SK-MEL-5 (cell line): ENCODE results near the gene SEC16B. TPM values are rescaled to one million over a fixed set of nuclear protein-coding genes. Genes with fewer than 3 reads are reported as not detected.

ENCODE experiments used
- DNase-seq: peaks from one replicate; pipeline ENCODE4 v3.0.0-alpha.2; 2016; ENCODE audit warnings: low read depth, low spot score
- in situ Hi-C: cut with HindIII; loops from 2 replicates; pipeline ENCODE4 v1.10.0; 2016; ENCODE audit warnings: low sequenced_read_pairs, high pct_unique_total_duplicates, low pct_unique_long_range_greater_than_20kb
- total RNA-seq: library from RNA; depleted of rRNA; stranded (reverse); fragments of >200 nt; shearing (Covaris generic); gene quantifications from 2 replicates; pipeline ENCODE4 v1.2.3, GENCODE V29; 2014

SEC16B gene
- total RNA-seq, 1 experiment from 2014 or later: 0.32 TPM

GRCh38 chr1:177983077-177983476 is 13.2 kb upstream of the SEC16B start:
- in situ Hi-C loops: no loop called here
- no peak for DNase-seq

DNA sequence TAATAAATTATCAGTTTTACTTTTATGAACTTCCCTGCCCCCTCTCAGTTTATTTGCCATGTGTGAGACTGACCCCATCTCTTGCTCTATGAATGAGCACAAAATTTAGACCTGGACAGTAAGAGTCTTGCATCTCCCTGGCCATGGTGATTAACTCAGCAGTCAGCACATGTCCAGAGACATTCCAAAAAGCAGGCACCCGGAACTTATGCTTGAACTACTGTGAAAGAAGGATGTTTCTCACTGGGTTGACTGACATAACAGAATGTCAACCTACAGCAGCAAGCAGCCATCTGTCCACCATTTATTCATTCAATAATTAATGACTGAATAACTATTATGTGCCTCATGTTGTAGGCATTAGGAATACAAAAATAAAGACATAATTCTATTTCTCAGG is 11.3 kb upstream of the SEC16B start:
- no peak for DNase-seq
- in situ Hi-C loops: no loop called here

GRCh38 chr1:177979272-177979671 is 9.4 kb upstream of the SEC16B start:
- DNase-seq: no peak
- in situ Hi-C loops: no loop called here

DNA sequence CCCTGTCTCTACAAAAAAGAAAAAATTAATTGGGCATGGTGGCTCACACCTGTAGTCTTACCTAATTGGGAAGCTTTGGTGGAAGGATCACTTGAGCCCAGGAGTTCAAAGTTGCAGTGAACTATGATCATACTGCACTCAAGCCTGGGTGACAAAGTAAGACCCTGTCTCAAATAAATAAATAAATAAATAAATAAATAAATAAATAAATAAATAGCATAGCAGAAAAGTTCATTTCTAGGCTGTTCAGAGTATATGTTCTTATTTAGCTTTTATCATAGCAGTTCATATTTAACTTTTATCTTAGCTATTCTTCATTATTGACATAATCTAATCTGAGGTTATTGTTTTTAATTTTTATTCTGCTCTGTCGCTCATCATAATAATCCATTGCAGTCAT is 8.7 kb upstream of the SEC16B start:
- DNase-seq: no peak
- in situ Hi-C loops: no loop called here

DNA sequence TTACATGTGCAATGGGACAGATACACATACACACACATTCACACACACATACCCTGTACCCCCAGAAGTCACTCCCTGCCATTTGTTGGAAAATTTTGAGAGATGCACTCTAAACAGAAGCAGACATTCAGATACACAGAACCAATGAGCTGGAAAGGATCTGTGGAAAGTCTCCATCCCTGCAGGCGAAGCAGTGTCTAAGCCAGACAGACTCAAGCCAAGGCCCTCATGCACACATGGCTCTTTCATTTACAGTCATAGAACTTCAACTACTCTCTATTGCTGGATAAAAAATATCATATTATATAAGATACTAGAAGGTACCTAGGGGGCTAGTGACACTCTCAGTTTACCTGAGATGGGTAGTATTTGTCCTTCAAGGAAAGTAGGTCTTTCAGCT is 7.3 kb upstream of the SEC16B start:
- DNase-seq: no peak

GRCh38 chr1:177976596-177976995 is 6.7 kb upstream of the SEC16B start:
- DNase-seq: no peak
- in situ Hi-C loops: no loop called here

More for the DNA sequence above, 7.3 kb upstream of the SEC16B start:
- in situ Hi-C loops: no loop called here

DNA sequence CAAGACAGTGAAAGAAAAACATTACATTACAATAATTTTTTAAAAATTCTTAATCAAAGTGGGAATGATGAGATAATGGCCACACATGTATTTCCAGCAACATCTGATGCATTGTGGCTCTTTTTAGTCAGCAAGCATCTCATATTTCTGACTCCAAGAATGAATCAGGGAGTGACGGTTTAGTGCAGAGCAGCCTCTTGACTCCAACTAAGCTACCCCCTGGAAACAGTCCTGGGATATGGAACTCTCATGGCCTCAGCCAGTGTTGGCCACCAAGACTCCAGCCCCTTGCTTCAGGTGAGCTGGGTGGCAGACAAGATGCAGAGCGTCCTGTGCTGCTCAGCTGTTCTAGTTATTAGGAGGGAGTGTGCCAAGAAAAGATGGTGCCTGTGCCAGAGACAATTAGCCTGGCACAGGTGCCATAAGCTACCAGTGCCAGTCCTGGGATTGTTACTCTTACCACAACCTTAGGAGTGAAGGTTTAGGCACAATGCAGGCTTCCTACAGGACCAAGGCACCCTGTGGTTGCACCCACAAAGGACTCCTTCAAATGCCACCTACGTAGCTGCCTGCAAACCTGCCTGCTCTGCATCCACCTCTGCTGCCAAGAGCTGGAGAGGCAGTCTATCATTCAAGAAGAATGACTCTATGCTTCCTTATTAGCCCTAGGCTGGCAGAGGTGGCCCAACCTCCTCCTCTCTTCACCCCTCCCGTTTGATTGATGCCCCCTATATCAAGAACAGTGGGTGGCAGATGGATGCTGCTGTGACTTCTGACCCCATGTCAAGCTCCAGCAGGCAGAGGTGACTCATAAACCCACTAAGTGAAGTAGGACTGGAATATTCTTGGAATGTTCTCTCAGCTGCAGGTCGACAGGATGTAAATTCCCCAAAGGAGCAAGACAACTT is 6.0 kb upstream of the SEC16B start:
- in situ Hi-C loops: no loop called here

DNA sequence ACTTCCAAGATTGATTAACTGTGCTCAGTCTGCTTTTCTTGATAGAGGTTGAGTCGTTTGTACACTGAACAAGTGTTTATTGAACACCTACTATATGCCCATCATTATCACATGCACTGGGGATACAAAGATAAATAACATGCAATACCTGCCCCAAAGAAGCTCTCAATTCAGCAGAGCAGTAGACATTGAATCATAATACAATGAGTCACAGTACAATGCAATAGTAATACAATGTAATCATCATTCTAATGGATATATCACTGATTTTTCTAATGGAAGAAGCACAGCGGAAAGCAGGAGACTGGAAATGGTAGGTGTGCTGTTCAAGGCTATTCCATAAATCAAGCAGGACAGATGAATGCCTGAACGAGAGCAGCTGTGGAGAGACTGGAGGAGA is 3.7 kb upstream of the SEC16B start:
- in situ Hi-C loops: no loop called here
- DNase-seq: no peak

More for the DNA sequence above, 6.0 kb upstream of the SEC16B start:
- no peak for DNase-seq

GRCh38 chr1:177969109-177969508 is 749 bp downstream of the SEC16B start:
- in situ Hi-C loops: no loop called here
- no peak for DNase-seq

DNA sequence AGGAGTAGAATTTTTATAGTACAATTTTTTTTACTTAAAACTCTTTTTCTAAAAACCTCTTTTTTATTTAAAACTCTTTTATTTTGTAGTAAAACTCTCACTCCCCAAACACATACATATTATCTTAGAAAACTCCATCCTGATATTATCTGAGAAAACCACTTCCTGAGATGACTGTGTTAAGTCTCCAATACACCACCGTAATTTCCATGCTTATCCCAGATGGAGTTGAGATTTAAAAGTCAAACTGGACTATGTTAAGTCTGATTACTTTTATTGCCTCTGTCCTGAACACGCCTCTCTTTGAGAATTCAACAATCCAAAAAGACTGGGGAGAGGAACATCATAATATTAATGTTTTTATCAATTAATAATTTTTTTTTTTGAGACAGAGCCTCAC is 3.7 kb downstream of the SEC16B start:
- in situ Hi-C loops: no loop called here
- no peak for DNase-seq

- DNase-seq: no peak
- in situ Hi-C loops: no loop called here
Measured at GRCh38 chr1:177965293-177965692, 4.6 kb downstream of the SEC16B start.

GRCh38 chr1:177964336-177964735 is 5.5 kb downstream of the SEC16B start:
- DNase-seq: no peak
- in situ Hi-C loops: no loop called here

GRCh38 chr1:177960939-177961622 is 8.8 kb downstream of the SEC16B start:
- DNase-seq: no peak
- in situ Hi-C loops: no loop called here

GRCh38 chr1:177959811-177960515 is 9.9 kb downstream of the SEC16B start:
- in situ Hi-C loops: no loop called here
- peak; percentile 61 for DNase-seq

DNA sequence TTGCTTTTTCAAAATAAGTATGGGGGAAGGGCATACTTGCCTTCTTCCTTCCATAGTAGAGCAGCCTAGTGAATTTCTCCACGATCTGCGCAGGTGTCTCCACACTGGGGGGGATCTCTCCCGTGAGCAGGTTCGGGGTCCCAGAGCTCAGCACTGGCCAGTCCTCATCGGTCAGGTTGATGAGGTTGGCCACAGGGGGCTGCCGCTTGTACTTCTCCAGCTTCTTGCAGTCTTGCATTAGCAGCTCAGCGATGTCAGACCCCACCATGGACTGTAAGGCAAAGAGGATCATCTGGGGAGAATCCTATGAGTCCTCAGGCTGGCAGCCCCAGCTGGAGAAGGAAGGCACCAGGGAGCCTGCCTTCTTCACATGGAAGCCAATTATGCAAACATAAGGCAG is 11.8 kb downstream of the SEC16B start:
- DNase-seq: no peak
- in situ Hi-C loops: no loop called here

DNA sequence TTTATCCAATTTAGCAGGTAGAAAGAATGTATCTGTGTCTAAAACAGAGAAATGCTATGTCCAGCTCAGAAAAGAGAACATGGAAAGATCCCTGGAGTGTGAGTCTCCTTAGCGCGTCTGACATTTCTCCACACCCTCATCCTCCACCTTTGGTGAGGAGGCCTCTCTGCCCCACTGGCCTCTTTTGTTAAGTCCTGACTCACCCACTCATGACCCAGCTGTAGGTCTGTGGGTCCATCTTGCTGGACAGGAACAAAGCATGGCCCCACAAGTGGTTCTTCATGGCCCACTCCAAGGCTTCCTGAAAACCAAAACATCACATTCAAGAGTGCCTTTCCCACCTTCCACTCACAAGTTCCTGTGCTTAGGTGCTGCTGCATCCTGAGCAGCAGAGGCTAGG is 15.8 kb downstream of the SEC16B start:
- DNase-seq: no peak
- in situ Hi-C loops: no loop called here

- no peak for DNase-seq
- in situ Hi-C loops: no loop called here
Measured at GRCh38 chr1:177953549-177953948, 16.3 kb downstream of the SEC16B start.

- in situ Hi-C loops: no loop called here
Measured at GRCh38 chr1:177952691-177953090, 17.2 kb downstream of the SEC16B start.

More at GRCh38 chr1:177952691-177953090, 17.2 kb downstream of the SEC16B start:
- peak; percentile 10 for DNase-seq
